H1 (cell line): ENCODE results near the gene FZD4.

ENCODE experiments used
- CBX5 ChIP-seq: fragments of 300-800, 300-1000 bp; sonication (generic); IDR thresholded peaks from 2 replicates; pipeline ENCODE4 v1.7.1; 2016; ENCODE audit warnings: antibody characterized with exemption, low read length, low read depth
- CTCF ChIP-seq, 3 experiments: IDR thresholded peaks; 1 replicate in 2 of 3; 2 replicates in 1 of 3; pipeline versions ENCODE4 v1.5.1 to v1.6.1; 2011; ENCODE audit warnings: low read length in 3 of 3, mild to moderate bottlenecking in 3 of 3, inconsistent platforms in 2 of 3, low read depth in 1 of 3, moderate library complexity in 1 of 3; ENCODE audit not compliant: insufficient read depth in 1 of 3; ENCODE audit errors: control extremely low read depth in 1 of 3
- EP300 ChIP-seq, 2 experiments: IDR thresholded peaks; 1 replicate in 1 of 2; 2 replicates in 1 of 2; pipeline ENCODE4 v1.6.1; 2011 to 2012; ENCODE audit warnings: low read depth in 2 of 2, low read length in 2 of 2, mild to moderate bottlenecking in 2 of 2, borderline replicate concordance in 1 of 2, inconsistent platforms in 1 of 2, moderate library complexity in 1 of 2
- GTF2F1 ChIP-seq: IDR thresholded peaks from 2 replicates; pipeline ENCODE4 v1.6.1; 2012; ENCODE audit warnings: low read depth, low read length, improper control_type of control experiment, borderline replicate concordance
- HDAC6 ChIP-seq: IDR thresholded peaks from one replicate; pipeline ENCODE4 v1.7.1; 2012; ENCODE audit warnings: low read depth, mild to moderate bottlenecking, inconsistent platforms, low read length, moderate library complexity
- MAFK ChIP-seq: IDR thresholded peaks from 2 replicates; pipeline ENCODE4 v1.6.1; 2012; ENCODE audit warnings: low read depth, mild to moderate bottlenecking, improper control_type of control experiment, low read length
- POLR2AphosphoS5 ChIP-seq: IDR thresholded peaks from 2 replicates; pipeline ENCODE4 v1.6.1; 2011; ENCODE audit warnings: low read depth, low read length
- RNF2 ChIP-seq: fragments of 200-900, 300-1000 bp; sonication (generic); IDR thresholded peaks from 2 replicates; pipeline ENCODE4 v1.7.1; 2016; ENCODE audit warnings: borderline replicate concordance, low read depth, mild to moderate bottlenecking, antibody characterized with exemption, low read length; ENCODE audit not compliant: poor library complexity, severe bottlenecking; ENCODE audit errors: missing control alignments
- TAF1 ChIP-seq: IDR thresholded peaks from 2 replicates; pipeline ENCODE4 v1.6.1; 2011; ENCODE audit warnings: mild to moderate bottlenecking, low read depth, low read length

- TF ChIP-seq CTCF (IDR thresholded peaks at IDR 0.05; ENCODE audit: control extremely low read depth in 1 of 3, insufficient read depth in 1 of 3, low read depth in 1 of 3, low read length in 3 of 3) (no peak), POLR2AphosphoS5 (no peak), HDAC6 (no peak), CBX5 (no peak), TAF1 (no peak), EP300 (IDR thresholded peaks at IDR 0.05; ENCODE audit: borderline replicate concordance in 1 of 2, low read depth in 2 of 2, low read length in 2 of 2) (no peak), GTF2F1 (no peak), RNF2 (no peak), MAFK (no peak)
Observed at GRCh38 chr11:86949995-86950660, 5.1 kb downstream of the FZD4 start.
